ENCODE measurements around the gene PCAT6. TPM values are rescaled to one million over a fixed set of nuclear protein-coding genes. Genes with fewer than 3 reads are reported as not detected.

The PCAT6 gene
- total RNA-seq, 1 experiment from 2014 or later: 2.2 TPM

GRCh38 chr1:202805886-202806844 lies 4.6 kb upstream of the PCAT6 start:
- DNase-seq (ENCODE audit: low read depth, low spot score) (no peak), ATAC-seq (no peak)
- Histone ChIP-seq H3K27ac (ENCODE audit: low read length) (peak overlapping the region; percentile 89), H3K27me3 (ENCODE audit: control insufficient read depth, insufficient read depth, low read length) (no peaks in the 10 kb centered on the region), H3K4me1 (ENCODE audit: control insufficient read depth, insufficient read depth, low read length) (peaks cover 53% of the 10 kb centered on the region), H3K9me3 (ENCODE audit: control insufficient read depth, insufficient read depth, low read depth, low read length) (no peaks in the 10 kb centered on the region), H3K4me3 (ENCODE audit: low read depth in 2 of 2, low read length in 2 of 2) (peak overlapping the region; percentile 78 to 94), H3K36me3 (ENCODE audit: control insufficient read depth, insufficient read depth, low read length) (no peaks in the 10 kb centered on the region; the same call in 1 of the 2 replicates)
- in situ Hi-C loops (cut with HindIII; ENCODE audit: low pct_unique_long_range_greater_than_20kb, low sequenced_read_pairs) (no loop called here), intact Hi-C loops (cut with micrococcal nuclease; ENCODE audit: unreplicated experiment) (no loop called here)
- ChIA-PET POLR2A (interaction anchor here (0.5 kb wide), 1 partner anchor 140 kb away, joined by 4 read pairs; no protein-coding TSS in a partner anchor), CTCF (interaction anchor here (0.7 kb wide), 1 partner anchor 118 kb away, joined by 3 read pairs; no protein-coding TSS in a partner anchor)
- TF ChIP-seq, protein P1, sequence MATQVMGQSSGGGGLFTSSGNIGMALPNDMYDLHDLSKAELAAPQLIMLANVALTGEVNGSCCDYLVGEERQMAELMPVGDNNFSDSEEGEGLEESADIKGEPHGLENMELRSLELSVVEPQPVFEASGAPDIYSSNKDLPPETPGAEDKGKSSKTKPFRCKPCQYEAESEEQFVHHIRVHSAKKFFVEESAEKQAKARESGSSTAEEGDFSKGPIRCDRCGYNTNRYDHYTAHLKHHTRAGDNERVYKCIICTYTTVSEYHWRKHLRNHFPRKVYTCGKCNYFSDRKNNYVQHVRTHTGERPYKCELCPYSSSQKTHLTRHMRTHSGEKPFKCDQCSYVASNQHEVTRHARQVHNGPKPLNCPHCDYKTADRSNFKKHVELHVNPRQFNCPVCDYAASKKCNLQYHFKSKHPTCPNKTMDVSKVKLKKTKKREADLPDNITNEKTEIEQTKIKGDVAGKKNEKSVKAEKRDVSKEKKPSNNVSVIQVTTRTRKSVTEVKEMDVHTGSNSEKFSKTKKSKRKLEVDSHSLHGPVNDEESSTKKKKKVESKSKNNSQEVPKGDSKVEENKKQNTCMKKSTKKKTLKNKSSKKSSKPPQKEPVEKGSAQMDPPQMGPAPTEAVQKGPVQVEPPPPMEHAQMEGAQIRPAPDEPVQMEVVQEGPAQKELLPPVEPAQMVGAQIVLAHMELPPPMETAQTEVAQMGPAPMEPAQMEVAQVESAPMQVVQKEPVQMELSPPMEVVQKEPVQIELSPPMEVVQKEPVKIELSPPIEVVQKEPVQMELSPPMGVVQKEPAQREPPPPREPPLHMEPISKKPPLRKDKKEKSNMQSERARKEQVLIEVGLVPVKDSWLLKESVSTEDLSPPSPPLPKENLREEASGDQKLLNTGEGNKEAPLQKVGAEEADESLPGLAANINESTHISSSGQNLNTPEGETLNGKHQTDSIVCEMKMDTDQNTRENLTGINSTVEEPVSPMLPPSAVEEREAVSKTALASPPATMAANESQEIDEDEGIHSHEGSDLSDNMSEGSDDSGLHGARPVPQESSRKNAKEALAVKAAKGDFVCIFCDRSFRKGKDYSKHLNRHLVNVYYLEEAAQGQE (IDR thresholded peaks at IDR 0.05; ENCODE audit: insufficient read depth in 1 of 2, low read depth in 2 of 2, low read length in 1 of 2): no peak; a peak in 1 of 4 replicates
- TF ChIP-seq SIN3A (IDR thresholded peaks at IDR 0.05; ENCODE audit: borderline replicate concordance, insufficient read depth, low read depth, low read length): no peak
- TF ChIP-seq, protein P2, sequence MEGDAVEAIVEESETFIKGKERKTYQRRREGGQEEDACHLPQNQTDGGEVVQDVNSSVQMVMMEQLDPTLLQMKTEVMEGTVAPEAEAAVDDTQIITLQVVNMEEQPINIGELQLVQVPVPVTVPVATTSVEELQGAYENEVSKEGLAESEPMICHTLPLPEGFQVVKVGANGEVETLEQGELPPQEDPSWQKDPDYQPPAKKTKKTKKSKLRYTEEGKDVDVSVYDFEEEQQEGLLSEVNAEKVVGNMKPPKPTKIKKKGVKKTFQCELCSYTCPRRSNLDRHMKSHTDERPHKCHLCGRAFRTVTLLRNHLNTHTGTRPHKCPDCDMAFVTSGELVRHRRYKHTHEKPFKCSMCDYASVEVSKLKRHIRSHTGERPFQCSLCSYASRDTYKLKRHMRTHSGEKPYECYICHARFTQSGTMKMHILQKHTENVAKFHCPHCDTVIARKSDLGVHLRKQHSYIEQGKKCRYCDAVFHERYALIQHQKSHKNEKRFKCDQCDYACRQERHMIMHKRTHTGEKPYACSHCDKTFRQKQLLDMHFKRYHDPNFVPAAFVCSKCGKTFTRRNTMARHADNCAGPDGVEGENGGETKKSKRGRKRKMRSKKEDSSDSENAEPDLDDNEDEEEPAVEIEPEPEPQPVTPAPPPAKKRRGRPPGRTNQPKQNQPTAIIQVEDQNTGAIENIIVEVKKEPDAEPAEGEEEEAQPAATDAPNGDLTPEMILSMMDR (IDR thresholded peaks at IDR 0.05): no peak
- TF ChIP-seq TCF7L2 (IDR thresholded peaks at IDR 0.05; ENCODE audit: low read depth, low read length): no peak
- TF ChIP-seq POLR2AphosphoS5 (IDR thresholded peaks at IDR 0.05; ENCODE audit: low read depth, low read length): no peak
- TSS peak; percentile 59 for BruUV-seq (replicated peaks)

DNA sequence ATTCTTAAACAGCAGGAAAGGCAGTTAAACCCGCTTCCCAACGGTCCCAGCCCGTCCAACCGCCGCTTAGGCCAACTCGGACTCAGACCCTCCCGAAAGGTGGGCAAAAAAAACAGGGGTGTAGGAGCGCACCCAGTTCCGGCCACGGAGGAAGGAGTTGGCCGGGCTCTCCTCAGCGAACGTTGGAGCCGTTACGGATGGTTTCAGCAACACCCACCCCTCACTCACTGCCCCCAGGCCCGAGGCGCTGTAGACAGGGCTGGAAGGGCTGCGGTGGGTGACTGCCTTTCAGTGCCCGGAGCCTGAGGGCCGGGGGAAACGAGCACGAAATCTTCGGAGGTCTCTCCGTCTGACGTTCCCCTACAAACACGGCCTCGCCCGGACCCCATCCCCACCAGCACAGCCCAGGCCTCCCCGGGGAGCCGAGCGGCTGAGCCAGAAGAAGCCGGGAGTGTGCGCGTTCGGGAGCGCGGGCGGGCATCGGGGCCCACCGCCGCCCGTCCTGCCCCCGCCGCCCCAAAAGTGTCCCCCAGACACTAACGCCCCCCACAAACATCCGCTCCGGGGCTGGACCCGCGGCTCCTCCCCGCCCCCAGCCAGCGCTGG lies 3.8 kb upstream of the PCAT6 start:
- no TSS peak for BruUV-seq (replicated peaks)
- Histone ChIP-seq H3K4me3 (ENCODE audit: low read depth in 2 of 2, low read length in 2 of 2) (peak overlapping the region; percentile 78 to 94), H3K9me3 (ENCODE audit: control insufficient read depth, insufficient read depth, low read depth, low read length) (no peaks in the 10 kb centered on the region), H3K27ac (ENCODE audit: low read length) (peak overlapping the region; percentile 89), H3K4me1 (ENCODE audit: control insufficient read depth, insufficient read depth, low read length) (peaks cover 49% of the 10 kb centered on the region), H3K27me3 (ENCODE audit: control insufficient read depth, insufficient read depth, low read length) (no peaks in the 10 kb centered on the region), H3K36me3 (ENCODE audit: control insufficient read depth, insufficient read depth, low read length) (no peaks in the 10 kb centered on the region; the same call in 1 of the 2 replicates)
- DNase-seq (ENCODE audit: low read depth, low spot score) (no peak), ATAC-seq (peak; percentile 20)
- in situ Hi-C loops (cut with HindIII; ENCODE audit: low pct_unique_long_range_greater_than_20kb, low sequenced_read_pairs) (no loop called here), intact Hi-C loops (cut with micrococcal nuclease; ENCODE audit: unreplicated experiment) (no loop called here)
- POLR2A ChIA-PET: interaction anchor here (0.5 kb wide), 1 partner anchor 139 kb away, joined by 4 read pairs; no protein-coding TSS in a partner anchor
- CTCF ChIA-PET: interaction anchor here (0.7 kb wide), 1 partner anchor 117 kb away, joined by 3 read pairs; no protein-coding TSS in a partner anchor
- TF ChIP-seq POLR2AphosphoS5 (IDR thresholded peaks at IDR 0.05; ENCODE audit: low read depth, low read length) (no peak), SIN3A (IDR thresholded peaks at IDR 0.05; ENCODE audit: borderline replicate concordance, insufficient read depth, low read depth, low read length) (no peak), TCF7L2 (IDR thresholded peaks at IDR 0.05; ENCODE audit: low read depth, low read length) (no peak)
- TF ChIP-seq, protein P2 (IDR thresholded peaks at IDR 0.05): no peak
- TF ChIP-seq, protein P1 (IDR thresholded peaks at IDR 0.05; ENCODE audit: insufficient read depth in 1 of 2, low read depth in 2 of 2, low read length in 1 of 2): no peak; a peak in 1 of 4 replicates

Measured in Panc1 (cell line).